HG03159 (cell line): ENCODE measurements around the gene SLC47A1.

ENCODE experiments used
- ATAC-seq: cut with Tn5 transposase; IDR thresholded peaks from one replicate; pipeline ENCODE4 v1.9.1; 2021; ENCODE audit warnings: mild to moderate bottlenecking, moderate library complexity; ENCODE audit not compliant: unreplicated experiment

Gene SLC47A1

DNA sequence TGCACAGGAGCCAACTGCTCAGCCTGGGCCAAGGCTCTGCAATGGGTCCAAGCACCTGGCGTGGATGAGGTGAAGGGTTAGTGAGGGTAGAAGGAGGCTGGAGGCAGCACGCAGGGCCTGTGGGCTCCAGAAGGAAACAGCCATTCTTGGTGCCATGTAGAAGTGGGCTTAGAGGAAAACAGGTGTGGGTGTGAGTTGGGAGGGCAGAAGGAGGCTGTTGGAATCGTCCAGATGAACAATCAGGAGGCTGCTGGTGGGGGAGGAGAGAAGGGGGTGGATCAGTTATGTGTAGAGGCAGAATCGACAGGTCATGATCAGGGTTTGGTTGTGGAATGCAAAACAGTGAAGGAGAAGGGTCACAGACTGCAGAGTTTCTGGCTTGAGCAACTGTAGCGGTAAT, 63.2 kb downstream of the SLC47A1 start:
- no peak for ATAC-seq

DNA sequence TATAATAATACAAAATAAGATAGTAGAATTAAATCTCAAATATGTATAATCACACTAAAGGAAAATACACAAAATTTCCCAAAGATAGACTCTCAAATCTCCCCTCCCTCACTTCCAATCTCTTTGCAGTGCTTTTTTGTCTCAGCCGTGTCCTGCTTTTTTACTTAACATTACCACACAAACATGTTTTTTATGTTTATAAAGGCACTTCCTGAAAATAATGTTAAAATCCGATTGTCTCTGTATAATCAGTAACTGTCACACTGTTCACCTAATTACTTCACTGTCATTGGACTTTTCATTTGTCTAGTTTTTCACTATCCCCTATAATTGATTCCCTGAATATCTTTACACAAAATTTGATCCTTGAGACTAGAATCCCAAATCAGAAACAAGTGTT, 76.7 kb downstream of the SLC47A1 start:
- no peak for ATAC-seq

DNA sequence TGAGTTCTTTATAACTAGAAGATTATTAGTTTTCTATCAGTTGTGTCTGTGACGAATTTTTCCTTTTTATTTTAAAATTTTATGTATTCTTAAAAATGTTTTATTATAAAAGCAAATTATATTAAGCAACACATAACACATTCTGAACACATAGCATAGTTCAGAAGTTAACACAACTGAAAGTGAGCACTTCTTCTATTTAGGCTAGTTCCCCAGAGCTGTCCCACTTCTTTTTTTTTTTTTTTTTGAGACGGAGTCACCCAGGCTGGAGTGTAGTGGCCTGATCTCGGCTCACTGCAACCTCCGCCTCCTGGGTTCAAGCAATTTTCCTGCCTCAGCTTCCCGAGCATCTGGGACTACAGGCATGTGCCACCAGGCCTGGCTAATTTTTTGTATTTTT, 77.2 kb downstream of the SLC47A1 start:
- no peak for ATAC-seq

DNA sequence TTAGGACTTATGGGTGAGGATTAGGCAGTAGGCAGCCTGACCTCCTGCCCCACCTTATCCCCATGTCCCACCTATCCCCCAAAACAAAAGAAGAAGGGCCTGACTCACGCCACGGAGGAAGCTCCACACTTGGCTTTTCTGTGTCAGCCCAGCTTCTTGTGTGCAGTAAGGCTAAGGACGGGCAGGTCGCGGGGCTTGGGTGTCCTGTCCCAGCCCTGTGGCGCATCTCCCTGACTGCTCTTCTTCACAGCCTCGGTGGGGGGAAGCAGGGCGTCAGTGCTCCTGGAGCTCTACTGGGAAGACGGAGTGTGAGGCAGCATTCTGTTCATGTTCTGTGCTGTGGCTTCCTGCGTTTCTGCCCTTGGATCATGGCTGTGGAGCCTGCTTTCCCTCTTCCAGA, 80.3 kb downstream of the SLC47A1 start:
- no peak for ATAC-seq

DNA sequence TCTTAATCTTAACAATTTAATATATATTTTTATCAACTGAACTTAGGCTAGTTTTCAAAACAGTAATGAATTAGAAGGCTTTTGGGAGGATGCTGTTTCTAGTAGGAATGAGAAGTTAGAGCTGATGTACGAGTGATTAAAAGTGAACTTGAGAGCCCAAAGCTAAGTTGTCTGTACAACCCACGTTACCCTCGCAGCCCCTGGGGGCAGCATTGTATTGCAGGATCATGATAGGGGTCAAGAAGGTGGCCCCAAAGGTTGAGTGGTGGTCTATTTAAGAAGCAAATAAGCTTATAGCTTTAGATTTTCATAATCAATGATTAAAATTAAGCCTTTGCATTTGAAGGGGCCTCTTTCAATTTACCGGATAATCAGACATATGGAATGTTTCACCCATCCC, 81.2 kb downstream of the SLC47A1 start:
- ATAC-seq, result no peak

DNA sequence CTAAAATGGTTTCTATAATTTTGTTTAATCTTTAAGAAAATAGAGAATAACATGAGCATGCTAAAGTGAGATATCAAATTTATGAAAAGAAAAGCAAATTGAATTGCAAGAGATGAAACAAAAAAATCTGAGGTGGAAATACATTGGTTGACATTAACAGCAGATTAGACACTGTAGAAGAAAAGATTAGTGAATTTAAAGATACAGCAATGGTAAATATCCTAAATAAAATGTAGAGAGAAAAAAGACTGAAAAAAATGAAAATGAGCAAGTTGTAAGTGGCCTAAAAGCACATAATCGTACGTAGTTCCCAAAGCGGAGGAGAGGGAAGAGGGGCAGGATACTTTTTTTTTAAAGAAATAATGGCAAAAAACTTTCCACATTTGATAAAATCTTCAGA, 84.4 kb downstream of the SLC47A1 start:
- ATAC-seq, result no peak

DNA sequence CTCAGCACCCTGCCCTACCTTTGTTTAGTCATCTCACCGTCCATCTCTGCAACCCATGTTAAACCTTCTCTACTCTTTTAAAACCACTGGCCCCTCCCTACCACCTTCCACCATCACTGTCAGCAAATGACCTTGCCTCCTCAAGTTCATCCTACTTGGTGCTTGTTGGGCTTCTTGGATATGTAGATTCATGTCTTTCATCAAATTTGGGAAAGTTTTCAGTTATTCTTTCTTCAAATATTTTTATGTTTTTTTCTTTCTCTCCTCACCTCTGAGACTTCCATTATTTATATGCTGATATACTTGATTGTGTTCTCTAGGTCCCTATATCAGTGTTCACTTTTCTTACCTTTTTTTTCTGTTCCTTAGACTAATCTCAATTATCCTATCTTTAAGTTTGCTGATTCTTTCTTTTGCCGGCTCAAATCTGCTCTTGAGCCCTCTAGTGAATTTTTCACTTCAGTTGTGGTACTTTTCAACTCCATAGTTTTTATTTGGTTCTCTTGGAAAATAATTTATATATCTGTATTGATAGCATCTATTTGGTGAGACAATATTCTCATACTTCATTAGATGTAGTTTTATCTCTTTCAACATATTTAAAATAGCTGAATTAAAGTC, 86.2 kb downstream of the SLC47A1 start:
- no peak for ATAC-seq

DNA sequence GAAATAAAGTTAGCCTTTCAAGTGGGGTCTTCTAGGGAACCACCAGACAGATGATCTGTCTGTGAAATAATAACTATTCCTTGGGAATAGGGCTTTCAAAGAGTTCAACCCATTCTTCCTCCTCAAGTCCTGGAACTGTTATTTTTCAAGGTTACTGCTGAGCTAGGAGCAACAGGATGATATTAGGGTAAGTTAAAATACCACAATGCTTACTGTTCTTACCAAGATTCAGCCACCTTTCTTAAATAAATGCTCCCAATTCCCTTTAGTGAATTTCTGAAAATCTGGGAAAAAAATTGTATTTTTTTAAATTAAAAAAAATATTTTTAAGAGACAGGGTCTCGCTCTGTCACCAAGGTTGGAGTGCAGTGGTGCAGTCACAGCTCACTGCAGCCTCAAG, 88.0 kb downstream of the SLC47A1 start:
- ATAC-seq, result no peak

DNA sequence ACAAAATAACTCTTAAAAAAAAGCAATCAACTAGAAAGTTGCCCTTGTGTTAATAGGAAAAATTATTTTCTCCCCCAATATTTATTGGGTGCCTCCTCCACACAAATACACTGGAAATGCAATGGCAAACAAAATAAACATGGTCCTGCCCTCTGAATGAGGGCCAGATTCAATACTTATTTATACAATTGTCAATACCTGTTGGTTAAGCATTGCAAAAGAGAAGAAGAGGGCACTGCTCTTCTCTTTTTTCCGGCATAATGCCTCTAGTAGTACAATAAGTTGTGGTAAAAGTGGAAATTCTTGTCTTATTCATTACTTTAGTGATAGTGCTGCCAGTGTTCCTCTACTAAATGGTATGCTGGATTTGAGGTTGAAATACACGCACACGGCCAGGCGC, 92.4 kb downstream of the SLC47A1 start:
- no peak for ATAC-seq
